ENCODE results near the gene FBXL17.

DNA sequence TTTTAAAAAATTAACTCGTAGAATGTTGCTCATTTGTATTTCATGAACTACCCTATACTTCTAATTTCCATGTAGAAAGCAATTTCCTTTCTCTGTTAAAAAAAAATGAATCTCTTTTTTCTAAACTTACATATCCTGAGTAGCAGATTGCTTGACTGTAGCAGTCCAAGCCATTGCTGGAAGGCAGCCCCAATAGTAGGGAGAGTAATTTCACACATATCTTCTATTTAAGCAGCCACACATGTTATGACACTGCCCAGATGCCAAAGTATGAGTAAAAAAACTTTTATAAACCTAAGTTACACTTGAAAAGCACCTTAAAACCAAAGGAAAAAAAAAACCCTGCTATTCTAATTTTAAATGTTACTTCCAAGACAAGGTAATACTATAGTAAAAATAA, 69.6 kb downstream of the FBXL17 start:
- TF ChIP-seq, protein P1, sequence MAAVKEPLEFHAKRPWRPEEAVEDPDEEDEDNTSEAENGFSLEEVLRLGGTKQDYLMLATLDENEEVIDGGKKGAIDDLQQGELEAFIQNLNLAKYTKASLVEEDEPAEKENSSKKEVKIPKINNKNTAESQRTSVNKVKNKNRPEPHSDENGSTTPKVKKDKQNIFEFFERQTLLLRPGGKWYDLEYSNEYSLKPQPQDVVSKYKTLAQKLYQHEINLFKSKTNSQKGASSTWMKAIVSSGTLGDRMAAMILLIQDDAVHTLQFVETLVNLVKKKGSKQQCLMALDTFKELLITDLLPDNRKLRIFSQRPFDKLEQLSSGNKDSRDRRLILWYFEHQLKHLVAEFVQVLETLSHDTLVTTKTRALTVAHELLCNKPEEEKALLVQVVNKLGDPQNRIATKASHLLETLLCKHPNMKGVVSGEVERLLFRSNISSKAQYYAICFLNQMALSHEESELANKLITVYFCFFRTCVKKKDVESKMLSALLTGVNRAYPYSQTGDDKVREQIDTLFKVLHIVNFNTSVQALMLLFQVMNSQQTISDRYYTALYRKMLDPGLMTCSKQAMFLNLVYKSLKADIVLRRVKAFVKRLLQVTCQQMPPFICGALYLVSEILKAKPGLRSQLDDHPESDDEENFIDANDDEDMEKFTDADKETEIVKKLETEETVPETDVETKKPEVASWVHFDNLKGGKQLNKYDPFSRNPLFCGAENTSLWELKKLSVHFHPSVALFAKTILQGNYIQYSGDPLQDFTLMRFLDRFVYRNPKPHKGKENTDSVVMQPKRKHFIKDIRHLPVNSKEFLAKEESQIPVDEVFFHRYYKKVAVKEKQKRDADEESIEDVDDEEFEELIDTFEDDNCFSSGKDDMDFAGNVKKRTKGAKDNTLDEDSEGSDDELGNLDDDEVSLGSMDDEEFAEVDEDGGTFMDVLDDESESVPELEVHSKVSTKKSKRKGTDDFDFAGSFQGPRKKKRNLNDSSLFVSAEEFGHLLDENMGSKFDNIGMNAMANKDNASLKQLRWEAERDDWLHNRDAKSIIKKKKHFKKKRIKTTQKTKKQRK (IDR thresholded peaks at IDR 0.05; ENCODE audit: borderline replicate concordance, low read depth, low read length), result no peak
- TF ChIP-seq, protein P2, sequence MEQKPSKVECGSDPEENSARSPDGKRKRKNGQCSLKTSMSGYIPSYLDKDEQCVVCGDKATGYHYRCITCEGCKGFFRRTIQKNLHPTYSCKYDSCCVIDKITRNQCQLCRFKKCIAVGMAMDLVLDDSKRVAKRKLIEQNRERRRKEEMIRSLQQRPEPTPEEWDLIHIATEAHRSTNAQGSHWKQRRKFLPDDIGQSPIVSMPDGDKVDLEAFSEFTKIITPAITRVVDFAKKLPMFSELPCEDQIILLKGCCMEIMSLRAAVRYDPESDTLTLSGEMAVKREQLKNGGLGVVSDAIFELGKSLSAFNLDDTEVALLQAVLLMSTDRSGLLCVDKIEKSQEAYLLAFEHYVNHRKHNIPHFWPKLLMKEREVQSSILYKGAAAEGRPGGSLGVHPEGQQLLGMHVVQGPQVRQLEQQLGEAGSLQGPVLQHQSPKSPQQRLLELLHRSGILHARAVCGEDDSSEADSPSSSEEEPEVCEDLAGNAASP (IDR thresholded peaks at IDR 0.05), result no peak
- TF ChIP-seq, protein P3, sequence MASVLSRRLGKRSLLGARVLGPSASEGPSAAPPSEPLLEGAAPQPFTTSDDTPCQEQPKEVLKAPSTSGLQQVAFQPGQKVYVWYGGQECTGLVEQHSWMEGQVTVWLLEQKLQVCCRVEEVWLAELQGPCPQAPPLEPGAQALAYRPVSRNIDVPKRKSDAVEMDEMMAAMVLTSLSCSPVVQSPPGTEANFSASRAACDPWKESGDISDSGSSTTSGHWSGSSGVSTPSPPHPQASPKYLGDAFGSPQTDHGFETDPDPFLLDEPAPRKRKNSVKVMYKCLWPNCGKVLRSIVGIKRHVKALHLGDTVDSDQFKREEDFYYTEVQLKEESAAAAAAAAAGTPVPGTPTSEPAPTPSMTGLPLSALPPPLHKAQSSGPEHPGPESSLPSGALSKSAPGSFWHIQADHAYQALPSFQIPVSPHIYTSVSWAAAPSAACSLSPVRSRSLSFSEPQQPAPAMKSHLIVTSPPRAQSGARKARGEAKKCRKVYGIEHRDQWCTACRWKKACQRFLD (CRISPR knock-in tag; IDR thresholded peaks at IDR 0.05), result no peak
- TF ChIP-seq, protein P4, sequence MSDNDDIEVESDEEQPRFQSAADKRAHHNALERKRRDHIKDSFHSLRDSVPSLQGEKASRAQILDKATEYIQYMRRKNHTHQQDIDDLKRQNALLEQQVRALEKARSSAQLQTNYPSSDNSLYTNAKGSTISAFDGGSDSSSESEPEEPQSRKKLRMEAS (CRISPR knock-in tag; IDR thresholded peaks at IDR 0.05), result no peak

Measured in K562 (cell line).